ENCODE data around the gene ENTREP1. TPM values are rescaled to one million over a fixed set of nuclear protein-coding genes. Genes with fewer than 3 reads are reported as not detected.

ENTREP1 gene
- total and polyA plus RNA-seq, 4 donors, result 0.07 to 0.33 (median 0.12) TPM

DNA sequence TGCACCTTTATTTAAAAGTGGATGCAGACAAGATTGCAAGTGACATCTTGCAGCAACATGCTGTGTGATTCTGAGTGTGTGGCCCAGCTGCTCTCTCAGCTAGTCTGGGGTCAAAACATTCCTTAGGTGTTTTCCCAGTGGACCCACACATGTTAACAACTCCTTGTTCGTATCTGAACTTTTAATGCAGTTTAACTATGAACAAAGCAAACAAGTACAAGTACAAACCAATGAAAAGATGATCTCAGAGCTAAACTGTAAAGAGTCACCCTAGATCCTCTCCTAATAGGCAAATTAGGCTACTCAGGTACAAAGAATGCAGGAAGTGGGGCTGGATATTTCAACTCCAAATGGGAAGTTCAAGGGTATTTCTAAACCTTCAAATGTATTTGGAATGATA lies 108.4 kb downstream of the ENTREP1 start:
- H3K9ac ChIP-seq (ENCODE audit: low read depth in 1 of 2, low read length in 2 of 2), result no peak overlapping the region
- 38% methylated on average over 1 of the region's 1 CpG for WGBS

More for the DNA sequence above, 108.4 kb downstream of the ENTREP1 start:
- DNase-seq (ENCODE audit: low spot score), result no peak
- Histone ChIP-seq H3K36me3 (ENCODE audit: control insufficient read depth in 4 of 4, insufficient read depth in 3 of 4, low read depth in 1 of 4, low read length in 3 of 4) (peaks cover 0 to 18% (median 5%) of the 10 kb centered on the region in 4 donors), H3K9me3 (ENCODE audit: control insufficient read depth in 4 of 4, low read length in 3 of 4) (no peaks in the 10 kb centered on the region), H3K27me3 (ENCODE audit: control insufficient read depth in 4 of 4, insufficient read depth in 4 of 4, low read length in 3 of 4) (no peaks in the 10 kb centered on the region), H3K4me1 (ENCODE audit: control insufficient read depth in 4 of 4, insufficient read depth in 4 of 4, low read length in 3 of 4) (no peaks in the 10 kb centered on the region), H3K4me3 (ENCODE audit: low read depth in 1 of 3, low read length in 3 of 3) (no peak overlapping the region), H3K27ac (ENCODE audit: low read depth in 1 of 2, low read length in 2 of 2) (no peak overlapping the region)
- TF ChIP-seq SP1 (IDR thresholded peaks at IDR 0.05), result no peak
- TF ChIP-seq RXRA (IDR thresholded peaks at IDR 0.05), result no peak
- no peak for TF ChIP-seq TAF1 (conservative IDR thresholded peaks at IDR 0.05)
- TF ChIP-seq, protein P1, sequence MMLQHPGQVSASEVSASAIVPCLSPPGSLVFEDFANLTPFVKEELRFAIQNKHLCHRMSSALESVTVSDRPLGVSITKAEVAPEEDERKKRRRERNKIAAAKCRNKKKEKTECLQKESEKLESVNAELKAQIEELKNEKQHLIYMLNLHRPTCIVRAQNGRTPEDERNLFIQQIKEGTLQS (IDR thresholded peaks at IDR 0.05), result no peak
- no peak for TF ChIP-seq NR2F2 (IDR thresholded peaks at IDR 0.05)
- TF ChIP-seq EGR1 (IDR thresholded peaks at IDR 0.05; ENCODE audit: low read depth in 2 of 2), result no peak
- no peak for TF ChIP-seq GABPA (IDR thresholded peaks at IDR 0.05 in 1 of 2, conservative IDR thresholded peaks at IDR 0.05 in 1 of 2)
- TF ChIP-seq JUND (IDR thresholded peaks at IDR 0.05), result no peak
- TF ChIP-seq HNF4G (IDR thresholded peaks at IDR 0.05), result no peak
- no peak for TF ChIP-seq FOXA2 (IDR thresholded peaks at IDR 0.05)
- TF ChIP-seq FOXA1 (IDR thresholded peaks at IDR 0.05), result no peak
- no peak for TF ChIP-seq RAD21 (IDR thresholded peaks at IDR 0.05)
- TF ChIP-seq, protein P2, sequence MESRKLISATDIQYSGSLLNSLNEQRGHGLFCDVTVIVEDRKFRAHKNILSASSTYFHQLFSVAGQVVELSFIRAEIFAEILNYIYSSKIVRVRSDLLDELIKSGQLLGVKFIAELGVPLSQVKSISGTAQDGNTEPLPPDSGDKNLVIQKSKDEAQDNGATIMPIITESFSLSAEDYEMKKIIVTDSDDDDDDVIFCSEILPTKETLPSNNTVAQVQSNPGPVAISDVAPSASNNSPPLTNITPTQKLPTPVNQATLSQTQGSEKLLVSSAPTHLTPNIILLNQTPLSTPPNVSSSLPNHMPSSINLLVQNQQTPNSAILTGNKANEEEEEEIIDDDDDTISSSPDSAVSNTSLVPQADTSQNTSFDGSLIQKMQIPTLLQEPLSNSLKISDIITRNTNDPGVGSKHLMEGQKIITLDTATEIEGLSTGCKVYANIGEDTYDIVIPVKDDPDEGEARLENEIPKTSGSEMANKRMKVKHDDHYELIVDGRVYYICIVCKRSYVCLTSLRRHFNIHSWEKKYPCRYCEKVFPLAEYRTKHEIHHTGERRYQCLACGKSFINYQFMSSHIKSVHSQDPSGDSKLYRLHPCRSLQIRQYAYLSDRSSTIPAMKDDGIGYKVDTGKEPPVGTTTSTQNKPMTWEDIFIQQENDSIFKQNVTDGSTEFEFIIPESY (IDR thresholded peaks at IDR 0.05), result no peak
- TF ChIP-seq HNF4A (conservative IDR thresholded peaks at IDR 0.05), result no peak
- TF ChIP-seq, protein P3, sequence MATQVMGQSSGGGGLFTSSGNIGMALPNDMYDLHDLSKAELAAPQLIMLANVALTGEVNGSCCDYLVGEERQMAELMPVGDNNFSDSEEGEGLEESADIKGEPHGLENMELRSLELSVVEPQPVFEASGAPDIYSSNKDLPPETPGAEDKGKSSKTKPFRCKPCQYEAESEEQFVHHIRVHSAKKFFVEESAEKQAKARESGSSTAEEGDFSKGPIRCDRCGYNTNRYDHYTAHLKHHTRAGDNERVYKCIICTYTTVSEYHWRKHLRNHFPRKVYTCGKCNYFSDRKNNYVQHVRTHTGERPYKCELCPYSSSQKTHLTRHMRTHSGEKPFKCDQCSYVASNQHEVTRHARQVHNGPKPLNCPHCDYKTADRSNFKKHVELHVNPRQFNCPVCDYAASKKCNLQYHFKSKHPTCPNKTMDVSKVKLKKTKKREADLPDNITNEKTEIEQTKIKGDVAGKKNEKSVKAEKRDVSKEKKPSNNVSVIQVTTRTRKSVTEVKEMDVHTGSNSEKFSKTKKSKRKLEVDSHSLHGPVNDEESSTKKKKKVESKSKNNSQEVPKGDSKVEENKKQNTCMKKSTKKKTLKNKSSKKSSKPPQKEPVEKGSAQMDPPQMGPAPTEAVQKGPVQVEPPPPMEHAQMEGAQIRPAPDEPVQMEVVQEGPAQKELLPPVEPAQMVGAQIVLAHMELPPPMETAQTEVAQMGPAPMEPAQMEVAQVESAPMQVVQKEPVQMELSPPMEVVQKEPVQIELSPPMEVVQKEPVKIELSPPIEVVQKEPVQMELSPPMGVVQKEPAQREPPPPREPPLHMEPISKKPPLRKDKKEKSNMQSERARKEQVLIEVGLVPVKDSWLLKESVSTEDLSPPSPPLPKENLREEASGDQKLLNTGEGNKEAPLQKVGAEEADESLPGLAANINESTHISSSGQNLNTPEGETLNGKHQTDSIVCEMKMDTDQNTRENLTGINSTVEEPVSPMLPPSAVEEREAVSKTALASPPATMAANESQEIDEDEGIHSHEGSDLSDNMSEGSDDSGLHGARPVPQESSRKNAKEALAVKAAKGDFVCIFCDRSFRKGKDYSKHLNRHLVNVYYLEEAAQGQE (IDR thresholded peaks at IDR 0.05), result no peak
- TF ChIP-seq YY1 (IDR thresholded peaks at IDR 0.05), result no peak
- TF ChIP-seq, protein P4, sequence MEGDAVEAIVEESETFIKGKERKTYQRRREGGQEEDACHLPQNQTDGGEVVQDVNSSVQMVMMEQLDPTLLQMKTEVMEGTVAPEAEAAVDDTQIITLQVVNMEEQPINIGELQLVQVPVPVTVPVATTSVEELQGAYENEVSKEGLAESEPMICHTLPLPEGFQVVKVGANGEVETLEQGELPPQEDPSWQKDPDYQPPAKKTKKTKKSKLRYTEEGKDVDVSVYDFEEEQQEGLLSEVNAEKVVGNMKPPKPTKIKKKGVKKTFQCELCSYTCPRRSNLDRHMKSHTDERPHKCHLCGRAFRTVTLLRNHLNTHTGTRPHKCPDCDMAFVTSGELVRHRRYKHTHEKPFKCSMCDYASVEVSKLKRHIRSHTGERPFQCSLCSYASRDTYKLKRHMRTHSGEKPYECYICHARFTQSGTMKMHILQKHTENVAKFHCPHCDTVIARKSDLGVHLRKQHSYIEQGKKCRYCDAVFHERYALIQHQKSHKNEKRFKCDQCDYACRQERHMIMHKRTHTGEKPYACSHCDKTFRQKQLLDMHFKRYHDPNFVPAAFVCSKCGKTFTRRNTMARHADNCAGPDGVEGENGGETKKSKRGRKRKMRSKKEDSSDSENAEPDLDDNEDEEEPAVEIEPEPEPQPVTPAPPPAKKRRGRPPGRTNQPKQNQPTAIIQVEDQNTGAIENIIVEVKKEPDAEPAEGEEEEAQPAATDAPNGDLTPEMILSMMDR (IDR thresholded peaks at IDR 0.05; ENCODE audit: low read depth, low read length, missing input control), result no peak
- TF ChIP-seq, protein P5, sequence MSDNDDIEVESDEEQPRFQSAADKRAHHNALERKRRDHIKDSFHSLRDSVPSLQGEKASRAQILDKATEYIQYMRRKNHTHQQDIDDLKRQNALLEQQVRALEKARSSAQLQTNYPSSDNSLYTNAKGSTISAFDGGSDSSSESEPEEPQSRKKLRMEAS (IDR thresholded peaks at IDR 0.05), result no peak
